AG04449 (cell line): Measurements from ENCODE around the gene MAGI1.

Experiments
- CTCF ChIA-PET: fragments of 350-600 bp; formaldehyde crosslinking; extraction: SDS; loops from one replicate; lab custom pipeline; 2021; ENCODE audit warnings: antibody characterized with exemption; lab: Yijun Ruan, JAX
- POLR2A ChIA-PET: fragments of 400-600, 350-600 bp; formaldehyde crosslinking; extraction: SDS; loops from one replicate; lab custom pipeline; 2020; ENCODE audit warnings: antibody characterized with exemption, inconsistent platforms; lab: Yijun Ruan, JAX
- DNase-seq: peaks from one replicate; pipeline ENCODE4 v3.0.0-alpha.2; 2010; ENCODE audit warnings: low read depth, low spot score
- H3K4me3 ChIP-seq: 2 replicates; pipeline ENCODE4 v1.5.1; 2011; ENCODE audit warnings: low read depth, mild to moderate bottlenecking, control low read depth, low read length
- CTCF ChIP-seq: IDR thresholded peaks from one replicate; pipeline ENCODE4 v1.5.1; 2011; ENCODE audit warnings: mild to moderate bottlenecking, moderate library complexity, low read length, control low read depth, inconsistent platforms; ENCODE audit not compliant: insufficient read depth; ENCODE audit errors: missing control alignments

MAGI1 gene

GRCh38 chr3:65669163-65669875 is 369.4 kb downstream of the MAGI1 start:
- no peak for TF ChIP-seq CTCF
- POLR2A ChIA-PET = no interaction called here
- CTCF ChIA-PET = interaction anchor here (0.6 to 3.2 kb wide), 2 partner anchors 230 to 1720 kb away, joined by 3 to 21 read pairs; no protein-coding TSS in a partner anchor
- H3K4me3 ChIP-seq = no peak overlapping the region
- no peak for DNase-seq

GRCh38 chr3:65667963-65668362 is 370.8 kb downstream of the MAGI1 start:
- CTCF ChIA-PET = interaction anchor here (1.4 kb wide), 1 partner anchor 41 kb away, joined by 3 read pairs; no protein-coding TSS in a partner anchor
- DNase-seq = no peak
- no peak overlapping the region for H3K4me3 ChIP-seq
- no peak for TF ChIP-seq CTCF
- POLR2A ChIA-PET = no interaction called here

- no peak overlapping the region for H3K4me3 ChIP-seq
- ChIA-PET POLR2A (no interaction called here), CTCF (interaction anchor here (1.3 kb wide), 1 partner anchor 10 kb away, joined by 4 read pairs; no protein-coding TSS in a partner anchor)
- no peak for DNase-seq
- no peak for TF ChIP-seq CTCF
Measured at GRCh38 chr3:65666448-65667091, 372.1 kb downstream of the MAGI1 start.

- CTCF ChIA-PET = interaction anchor here (1.3 kb wide), 1 partner anchor 11 kb away, joined by 4 read pairs; no protein-coding TSS in a partner anchor
- POLR2A ChIA-PET = no interaction called here
- no peak for TF ChIP-seq CTCF
- no peak overlapping the region for H3K4me3 ChIP-seq
- DNase-seq = no peak
Measured at GRCh38 chr3:65665915-65666314, 372.8 kb downstream of the MAGI1 start.

- TF ChIP-seq CTCF = no peak
- no peak for DNase-seq
- ChIA-PET CTCF (no interaction called here), POLR2A (no interaction called here)
- no peak overlapping the region for H3K4me3 ChIP-seq
Measured at GRCh38 chr3:65664931-65665330, 373.8 kb downstream of the MAGI1 start.

- no peak for DNase-seq
- no peak for TF ChIP-seq CTCF
- H3K4me3 ChIP-seq = no peak overlapping the region
- ChIA-PET POLR2A (no interaction called here), CTCF (no interaction called here)
Measured at GRCh38 chr3:65664446-65664845, 374.3 kb downstream of the MAGI1 start.
